GM23248 (cell line): ENCODE data around the gene A2M.

Experiments
- EZH2 ChIP-seq: fragments of 200-600 bp; sonication (generic); IDR thresholded peaks from 2 replicates; pipeline ENCODE4 v1.6.1; 2018; ENCODE audit warnings: antibody characterized with exemption, mild to moderate bottlenecking; ENCODE audit not compliant: insufficient read depth, poor library complexity, severe bottlenecking
- EZH2phosphoT487 ChIP-seq: fragments of 200-600 bp; sonication (generic); IDR thresholded peaks from 2 replicates; pipeline ENCODE4 v1.6.1; 2018; ENCODE audit warnings: antibody characterized with exemption, moderate library complexity, mild to moderate bottlenecking, low read depth; ENCODE audit not compliant: insufficient read depth

DNA sequence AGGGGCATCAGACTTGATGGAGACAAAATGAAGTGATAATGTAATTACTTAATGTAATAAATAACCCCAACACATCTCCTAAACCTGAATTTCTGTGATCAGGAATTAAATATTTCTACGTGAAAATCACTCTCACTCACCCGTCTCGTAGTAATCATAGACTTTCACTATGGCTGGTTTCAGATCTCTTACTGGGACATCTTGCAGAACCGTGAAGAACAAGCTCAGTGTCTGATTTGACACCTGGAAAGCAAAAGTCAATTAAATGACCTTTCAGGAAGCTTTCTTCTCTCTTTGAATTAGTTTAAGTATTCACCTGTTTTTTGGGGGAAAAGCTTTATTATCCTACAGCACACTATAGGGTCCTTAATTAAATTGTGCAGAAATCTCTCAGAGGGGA is 47.1 kb downstream of the A2M start:
- TF ChIP-seq EZH2phosphoT487 (no peak), EZH2 (no peak)
